Stimulated activated CD8-positive, alpha-beta memory T cell treated with anti-CD3 and anti-CD28 coated beads, Interleukin-12 subunit alpha, Interleukin-12 subunit beta, amount 100 ng/mL, for 4 hours (primary cell): ENCODE results near the gene TCFL5.

Source experiments
- DNase-seq: peaks from one replicate; pipeline ENCODE4 v3.0.0-alpha.2; 2020; ENCODE audit warnings: low read depth

The TCFL5 gene

DNA sequence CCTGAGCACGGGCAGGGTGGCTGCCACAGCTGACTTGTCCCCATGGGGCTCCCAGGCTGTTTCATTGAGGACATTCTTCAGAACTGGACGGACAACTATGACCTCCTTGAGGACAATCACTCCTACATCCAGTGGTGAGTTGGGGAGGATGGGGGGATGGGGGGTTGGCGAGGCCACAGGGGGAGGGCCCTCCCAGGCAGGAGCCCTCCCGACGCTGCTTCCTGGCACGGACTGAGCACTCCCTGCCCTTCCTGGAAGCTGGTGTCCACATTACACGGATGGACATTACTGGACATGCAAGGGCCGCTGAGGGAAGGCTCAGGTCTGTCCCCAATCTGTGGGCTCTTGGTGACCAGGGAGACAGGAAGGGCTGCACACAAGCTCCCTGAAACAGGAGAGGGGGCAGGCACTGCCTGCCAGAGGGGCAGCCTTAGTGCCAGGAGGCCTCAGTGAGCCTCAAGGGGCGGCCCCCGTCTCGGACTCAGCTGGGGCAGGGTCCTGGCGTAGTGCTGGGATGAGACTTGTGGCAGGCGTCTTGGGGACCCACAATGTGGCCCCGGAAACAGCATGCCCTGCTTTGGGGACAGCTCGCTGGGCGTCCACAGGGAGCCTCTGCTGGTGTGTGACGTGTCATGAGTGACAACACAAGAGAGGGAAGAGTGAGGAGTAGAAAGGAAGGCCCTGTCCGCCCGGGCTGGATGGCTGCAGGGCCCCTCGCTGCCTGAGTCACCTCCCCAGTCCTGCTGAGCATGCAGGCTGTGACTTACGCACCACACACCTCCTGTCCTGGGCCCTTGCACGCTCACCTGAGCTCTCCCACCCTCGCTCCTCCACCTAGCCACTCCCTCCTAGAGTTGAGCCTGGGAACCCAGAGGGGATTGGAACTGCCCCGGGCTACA, 51.8 kb downstream of the TCFL5 start:
- DNase-seq, result no peak

GRCh38 chr20:62808211-62808865, 53.3 kb downstream of the TCFL5 start:
- peak; percentile 52 for DNase-seq

GRCh38 chr20:62807444-62808210, 54.0 kb downstream of the TCFL5 start:
- DNase-seq, result no peak

GRCh38 chr20:62806383-62807050, 55.1 kb downstream of the TCFL5 start:
- no peak for DNase-seq

- DNase-seq, result no peak
Observed at GRCh38 chr20:62805711-62806382, 55.8 kb downstream of the TCFL5 start.

- DNase-seq, result peak; percentile 52
Observed at GRCh38 chr20:62805155-62805710, 56.4 kb downstream of the TCFL5 start.

GRCh38 chr20:62804627-62805154, 56.9 kb downstream of the TCFL5 start, which contains the start of gene OGFR:
Gene OGFR (plus strand): TSS chr20:62804835. CDS start chr20:62804860, 25 bp downstream.
- peak; percentile 68 for DNase-seq

DNA sequence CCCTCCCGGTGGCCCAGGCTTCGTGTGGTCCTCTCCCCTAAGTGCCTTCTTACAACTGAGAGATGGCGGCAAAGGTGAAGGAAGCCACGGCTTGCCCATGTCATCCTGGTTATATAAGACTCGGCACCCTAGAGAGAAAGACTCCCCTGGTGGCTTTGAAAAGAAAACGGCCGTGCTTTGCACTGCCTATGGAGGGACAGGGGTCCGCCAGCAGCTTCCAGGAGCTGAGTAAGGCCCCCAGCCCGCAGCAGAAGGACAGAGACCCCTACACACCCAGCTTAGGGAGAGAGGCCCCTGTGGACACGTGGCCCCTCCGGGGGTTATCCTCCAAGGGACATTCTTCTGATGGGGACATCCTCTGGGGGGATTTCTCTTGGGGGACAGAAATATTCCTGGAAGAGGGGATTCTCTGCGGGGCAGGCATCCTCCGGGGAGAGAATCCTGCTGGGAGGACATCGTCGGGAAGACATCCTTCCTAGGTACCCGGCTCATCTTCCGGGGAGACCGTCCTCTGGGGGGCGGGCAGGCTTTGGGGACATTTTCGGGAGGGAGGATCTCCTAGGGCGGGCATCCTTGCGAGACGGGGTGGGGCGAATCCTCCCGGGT, 57.5 kb downstream of the TCFL5 start:
- DNase-seq, result no peak

DNA sequence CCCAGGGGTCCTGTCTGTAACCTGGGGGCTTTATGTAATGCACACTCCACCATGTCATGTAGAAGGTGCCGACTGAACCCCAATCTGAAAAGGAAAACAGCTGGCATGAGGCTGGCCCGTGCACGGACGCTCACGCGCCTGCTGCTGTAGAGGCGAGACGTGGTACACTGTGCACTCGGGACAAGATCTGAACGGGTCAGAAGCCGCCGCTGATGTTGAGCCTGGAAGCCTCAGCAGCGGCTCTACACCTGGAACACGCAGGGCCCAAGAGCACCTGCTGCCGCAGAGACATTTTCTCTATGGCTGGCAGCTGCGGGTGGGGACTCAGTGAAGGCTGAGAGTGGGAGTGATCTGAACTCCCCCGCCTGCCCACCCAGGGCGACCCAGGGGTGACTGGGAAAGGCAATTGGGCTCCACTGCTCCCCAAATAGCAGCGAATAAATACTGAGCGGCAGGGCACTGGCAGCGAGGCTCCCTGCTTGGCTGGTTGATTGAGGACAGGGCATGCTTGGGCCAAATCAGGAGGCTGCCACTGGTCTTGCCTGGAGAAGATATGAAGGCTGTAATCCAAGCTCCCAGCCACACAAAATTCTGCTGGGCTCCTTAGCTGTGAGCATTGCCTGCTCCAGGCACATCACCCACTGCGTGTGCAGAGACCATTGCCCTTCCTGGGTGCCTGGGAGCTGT, 59.5 kb downstream of the TCFL5 start:
- DNase-seq, result no peak

GRCh38 chr20:62801284-62802010, 60.2 kb downstream of the TCFL5 start:
- no peak for DNase-seq

DNA sequence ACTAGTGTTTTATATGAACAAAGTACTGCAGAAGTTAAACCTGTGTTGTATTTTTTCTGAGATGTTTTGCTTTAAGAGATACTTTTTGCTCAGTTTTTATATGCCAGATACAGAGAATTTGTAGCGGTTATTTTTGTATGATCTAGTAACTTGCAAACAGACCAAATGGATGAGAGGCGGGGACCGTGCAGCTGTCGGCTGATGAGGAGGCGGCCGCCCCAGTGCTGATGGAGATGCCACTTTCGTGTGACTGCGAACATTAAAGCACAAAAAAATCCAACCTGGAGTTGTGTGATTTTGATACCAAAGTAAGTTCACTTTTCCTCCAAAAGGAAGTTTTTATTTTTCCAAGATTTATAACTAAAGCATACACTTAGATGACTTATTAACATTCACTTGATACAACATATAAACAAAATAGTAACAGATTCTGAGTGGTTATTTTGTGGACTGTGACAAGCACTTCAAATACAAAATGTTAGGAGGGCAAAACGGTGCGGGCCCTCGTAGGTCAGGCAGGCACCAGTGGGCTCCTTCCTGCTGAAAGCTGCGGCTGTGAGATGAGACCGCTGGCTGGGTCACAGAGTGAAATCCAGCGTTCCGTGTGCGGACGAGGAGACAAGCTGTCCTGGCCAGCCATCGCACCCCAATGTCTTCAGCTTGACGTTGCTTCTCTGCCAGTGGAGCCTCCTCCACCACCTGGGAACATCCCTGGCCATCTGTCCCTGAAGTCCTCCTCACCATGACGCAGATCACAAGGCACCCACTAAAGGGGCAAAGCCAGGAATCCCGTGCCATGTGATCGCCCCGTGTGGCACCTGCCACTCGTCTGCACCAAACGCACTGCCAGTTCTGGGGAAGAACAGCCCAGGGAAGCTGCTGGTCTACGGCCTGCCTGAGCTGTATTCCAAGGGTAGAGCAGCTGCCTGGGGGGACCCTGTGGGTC, 61.0 kb downstream of the TCFL5 start:
- DNase-seq, result no peak

GRCh38 chr20:62799873-62800272, 61.7 kb downstream of the TCFL5 start:
- DNase-seq, result no peak

DNA sequence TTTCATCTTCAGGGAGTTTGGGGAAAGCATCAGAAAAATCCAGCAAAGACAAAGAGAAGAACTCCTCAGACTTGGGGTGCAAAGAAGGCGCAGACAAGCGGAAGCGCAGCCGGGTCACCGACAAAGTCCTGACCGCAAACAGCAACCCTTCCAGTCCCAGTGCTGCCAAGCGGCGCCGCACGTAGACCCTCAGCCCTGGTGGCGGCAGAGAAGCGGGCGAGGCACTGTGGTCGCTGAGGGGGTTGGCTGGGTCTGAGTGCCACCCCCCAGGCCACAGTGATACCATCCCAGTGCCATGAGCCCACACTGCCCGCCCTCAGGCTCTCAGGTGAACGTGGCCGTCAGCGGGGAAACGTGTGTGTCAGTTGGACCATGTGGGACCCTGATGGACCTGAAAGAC, 62.2 kb downstream of the TCFL5 start:
- no peak for DNase-seq

- DNase-seq, result no peak
Observed at GRCh38 chr20:62799036-62799435, 62.6 kb downstream of the TCFL5 start.

DNA sequence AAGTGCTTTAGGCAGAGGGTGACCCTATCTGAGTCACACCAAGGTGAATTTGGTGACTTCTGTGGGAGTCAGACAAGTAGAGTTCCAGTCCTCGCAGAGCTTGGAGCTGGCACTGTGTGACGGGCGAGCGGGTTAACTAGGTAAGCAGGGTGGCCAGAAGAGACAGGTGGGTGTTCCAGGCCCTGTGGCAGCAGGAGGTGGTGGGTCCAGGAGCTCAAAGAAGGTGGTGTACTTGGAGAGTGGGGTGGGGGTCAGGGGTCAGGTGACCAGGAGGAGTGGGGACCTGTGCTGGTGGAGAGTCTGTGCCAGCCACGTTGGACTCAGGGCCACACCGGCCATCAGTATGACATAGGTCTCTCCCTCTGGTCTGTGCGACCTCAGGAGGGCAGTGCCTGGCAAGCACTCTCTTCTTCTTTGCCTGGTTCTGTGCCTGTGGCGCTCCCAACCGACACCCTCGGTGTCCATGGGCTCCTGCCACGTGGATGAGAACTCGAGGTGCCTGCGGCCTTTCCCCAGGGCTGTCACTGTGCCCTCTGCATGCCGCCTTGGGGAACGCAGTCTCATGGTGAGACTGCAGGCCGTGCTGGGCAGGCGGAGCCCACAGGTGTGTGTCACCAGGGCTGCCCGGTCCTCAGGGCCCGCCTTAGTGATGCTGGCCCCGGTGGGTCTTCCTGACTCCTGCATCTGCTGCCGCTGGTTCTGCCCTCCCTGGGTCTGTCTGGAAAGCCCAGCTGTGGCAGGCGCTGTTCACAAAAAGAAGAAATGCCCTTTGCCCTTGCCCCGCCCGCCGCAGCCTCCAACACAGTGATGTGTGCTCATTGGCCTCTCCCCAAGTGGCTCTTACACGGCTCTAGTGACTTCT, 63.7 kb downstream of the TCFL5 start:
- no peak for DNase-seq

- DNase-seq, result no peak
Observed at GRCh38 chr20:62796699-62797491, 64.7 kb downstream of the TCFL5 start.
